Mucosa of descending colon (tissue), 3 donors: ENCODE measurements around the gene TAS2R20. TPM values are rescaled to one million over a fixed set of nuclear protein-coding genes. Genes with fewer than 3 reads are reported as not detected.

Experiments used
- ATAC-seq: fragments of 200-7000 bp; cut with Tn5 transposase; one replicate; pipeline ENCODE4 v1.9.1; 2020; ENCODE audit warnings: mild to moderate bottlenecking, moderate library complexity
- DNase-seq, 3 donors: peaks; one replicate each; pipeline ENCODE4 v3.0.0-alpha.2; 2020
- H3K36me3 ChIP-seq: fragments of 200-600 bp; one replicate; pipeline ENCODE4 v1.8.0; 2021; ENCODE audit warnings: low read depth, mild to moderate bottlenecking
- H3K4me1 ChIP-seq: fragments of 200-600 bp; one replicate; pipeline ENCODE4 v1.8.0; 2021; ENCODE audit warnings: low read depth, mild to moderate bottlenecking
- H3K4me3 ChIP-seq: fragments of 200-600 bp; one replicate; pipeline ENCODE4 v1.8.0; 2021; ENCODE audit warnings: mild to moderate bottlenecking
- H3K9me3 ChIP-seq: fragments of 200-600 bp; one replicate; pipeline ENCODE4 v1.8.0; 2021; ENCODE audit warnings: mild to moderate bottlenecking
- intact Hi-C, 2 donors: fragments of 100-400 bp; cut with DNase I in 1 of 2; cut with micrococcal nuclease in 1 of 2; formaldehyde crosslinking; loops; one replicate each; pipeline versions ENCODE4 v1.11.0 to v1.11.1; 2022; cut with DNase I, micrococcal nuclease
- total RNA-seq, 3 donors: library from RNA; stranded (reverse); fragmentation: NEBNext Ultra II Directional in 2 of 3; extraction: Animal tissue kit (Norgen Biotek cat#: 25700) in 2 of 3; gene quantifications; one replicate each; pipeline versions ENCODE4 v1.2.1 to v1.2.4, GENCODE V29; 2021 to 2023
- TF ChIP-seq, protein P1 (sequence below): fragments of 200-600 bp; IDR thresholded peaks from one replicate; pipeline ENCODE4 v1.8.0; 2022; ENCODE audit warnings: antibody characterized with exemption, mild to moderate bottlenecking
- donor health status: DM: no; HTN: no; CAD: no; lungs with moderate emphysema.
- donor health status: DM: no; HTN: no; CAD: no.
- donor health status: DM: no; HTN: yes; CAD: no.

Gene TAS2R20
- total RNA-seq, 3 donors from 2014 or later: 1.6 to 3.9 (median 1.7) TPM

DNA sequence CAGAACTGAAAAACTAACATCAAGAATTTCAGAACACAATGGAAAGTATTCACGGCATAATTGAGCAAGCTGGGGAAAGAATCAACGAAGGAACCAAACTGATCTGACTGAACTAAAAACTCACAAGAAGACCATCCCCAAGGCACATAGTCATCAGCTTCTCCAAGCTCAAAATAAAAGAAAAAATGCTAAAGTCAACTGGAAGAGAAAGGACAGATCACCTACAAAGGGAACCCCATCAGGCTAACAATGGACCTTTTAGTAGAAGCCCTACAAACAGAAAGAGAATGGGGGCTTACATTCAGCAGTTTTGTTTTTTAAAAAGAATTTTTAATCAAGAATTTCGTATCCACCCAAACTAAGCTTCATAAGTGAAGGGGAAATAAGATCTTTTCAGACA is 23.1 kb downstream of the TAS2R20 start:
- intact Hi-C loops: no loop called here
- DNase-seq: no peak

DNA sequence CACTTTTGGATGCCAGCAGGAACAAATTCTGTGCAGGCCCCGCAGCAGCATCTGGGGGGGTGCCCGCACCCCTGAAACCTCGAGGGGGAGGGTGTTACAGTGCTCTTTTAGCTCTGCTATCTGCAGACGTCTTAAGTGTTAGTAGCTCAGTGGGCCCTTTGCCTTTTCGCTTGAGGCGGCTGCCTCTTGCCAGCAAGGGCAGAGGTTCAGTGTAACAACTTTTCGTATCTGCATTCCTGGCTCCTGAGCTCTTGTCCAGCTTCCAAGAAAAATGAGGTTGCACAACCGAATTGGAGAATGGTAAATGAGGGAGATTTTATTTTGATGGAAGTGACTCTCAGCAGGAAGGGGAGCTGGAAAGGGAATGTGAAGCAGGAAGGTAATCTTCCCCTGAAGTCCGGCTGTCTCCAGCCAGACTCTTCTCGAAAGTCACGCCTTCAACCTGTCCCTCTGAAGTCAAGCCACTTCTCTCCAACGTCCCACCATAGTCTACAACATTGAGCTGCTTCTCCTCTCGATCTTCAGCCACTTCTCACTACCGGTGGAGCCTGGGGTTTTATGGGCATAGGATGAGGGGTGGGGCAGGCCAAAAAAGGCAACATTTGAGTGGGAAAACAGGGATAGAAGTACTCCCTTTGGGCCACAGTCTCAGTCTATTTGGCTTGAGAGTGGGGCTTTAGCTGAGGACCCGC is 29.2 kb downstream of the TAS2R20 start:
- DNase-seq: no peak

More for the DNA sequence above, 23.1 kb downstream of the TAS2R20 start:
- Histone ChIP-seq H3K36me3 (no peaks in the 10 kb centered on the region), H3K4me3 (no peak overlapping the region), H3K4me1 (no peaks in the 10 kb centered on the region), H3K9me3 (no peaks in the 10 kb centered on the region)
- ATAC-seq: no peak
- TF ChIP-seq, protein P1, sequence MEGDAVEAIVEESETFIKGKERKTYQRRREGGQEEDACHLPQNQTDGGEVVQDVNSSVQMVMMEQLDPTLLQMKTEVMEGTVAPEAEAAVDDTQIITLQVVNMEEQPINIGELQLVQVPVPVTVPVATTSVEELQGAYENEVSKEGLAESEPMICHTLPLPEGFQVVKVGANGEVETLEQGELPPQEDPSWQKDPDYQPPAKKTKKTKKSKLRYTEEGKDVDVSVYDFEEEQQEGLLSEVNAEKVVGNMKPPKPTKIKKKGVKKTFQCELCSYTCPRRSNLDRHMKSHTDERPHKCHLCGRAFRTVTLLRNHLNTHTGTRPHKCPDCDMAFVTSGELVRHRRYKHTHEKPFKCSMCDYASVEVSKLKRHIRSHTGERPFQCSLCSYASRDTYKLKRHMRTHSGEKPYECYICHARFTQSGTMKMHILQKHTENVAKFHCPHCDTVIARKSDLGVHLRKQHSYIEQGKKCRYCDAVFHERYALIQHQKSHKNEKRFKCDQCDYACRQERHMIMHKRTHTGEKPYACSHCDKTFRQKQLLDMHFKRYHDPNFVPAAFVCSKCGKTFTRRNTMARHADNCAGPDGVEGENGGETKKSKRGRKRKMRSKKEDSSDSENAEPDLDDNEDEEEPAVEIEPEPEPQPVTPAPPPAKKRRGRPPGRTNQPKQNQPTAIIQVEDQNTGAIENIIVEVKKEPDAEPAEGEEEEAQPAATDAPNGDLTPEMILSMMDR: no peak

DNA sequence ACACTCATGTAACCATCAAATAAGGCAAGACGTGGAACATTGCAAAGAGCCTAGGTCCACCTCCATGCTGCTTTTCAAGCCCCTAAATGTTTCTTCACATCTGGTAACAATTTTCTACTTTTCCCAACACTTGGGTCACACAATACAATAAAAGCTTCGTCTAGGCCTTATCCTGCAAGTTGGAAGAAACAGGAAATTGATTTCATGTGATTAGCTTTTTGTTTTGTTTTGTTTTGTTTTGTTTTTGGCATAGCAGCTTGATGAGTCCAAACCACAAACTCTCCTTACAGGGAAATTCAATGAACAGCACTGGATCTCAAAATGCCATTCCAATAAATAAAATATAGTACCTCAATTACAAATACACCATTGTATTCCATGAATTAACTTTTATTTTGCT is 30.7 kb downstream of the TAS2R20 start:
- ATAC-seq: no peak
- Histone ChIP-seq H3K4me1 (no peaks in the 10 kb centered on the region), H3K9me3 (no peaks in the 10 kb centered on the region), H3K4me3 (no peak overlapping the region), H3K36me3 (no peaks in the 10 kb centered on the region)
- TF ChIP-seq, protein P1: no peak
- intact Hi-C loops: no loop called here
- DNase-seq: no peak

More for the DNA sequence above, 29.2 kb downstream of the TAS2R20 start:
- Histone ChIP-seq H3K4me3 (no peak overlapping the region), H3K36me3 (no peaks in the 10 kb centered on the region), H3K9me3 (no peaks in the 10 kb centered on the region), H3K4me1 (no peaks in the 10 kb centered on the region)
- no peak for ATAC-seq
- TF ChIP-seq, protein P1: no peak
- intact Hi-C loops: no loop called here

DNA sequence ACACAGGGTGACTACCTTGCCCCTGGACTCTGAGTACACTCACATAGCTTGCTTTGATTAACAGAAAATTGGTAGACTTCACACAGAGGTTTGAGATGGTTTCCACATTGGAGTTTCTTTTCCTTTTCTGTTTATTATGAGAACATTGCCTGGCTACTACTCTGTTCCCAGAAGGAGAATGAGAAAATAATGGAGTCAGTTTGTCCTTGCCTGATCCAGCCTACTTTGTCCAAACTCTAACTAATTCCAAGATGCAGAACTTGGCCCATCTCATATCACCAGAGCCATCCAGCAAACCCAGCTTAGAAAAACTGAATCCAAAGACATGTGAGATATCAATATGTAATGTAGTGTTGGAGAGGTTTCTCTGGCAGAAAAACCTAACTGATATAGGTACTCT is 31.8 kb downstream of the TAS2R20 start:
- DNase-seq (no peak), ATAC-seq (no peak)
- Histone ChIP-seq H3K4me1 (no peaks in the 10 kb centered on the region), H3K36me3 (no peaks in the 10 kb centered on the region), H3K4me3 (no peak overlapping the region), H3K9me3 (no peaks in the 10 kb centered on the region)
- intact Hi-C loops: no loop called here
- TF ChIP-seq, protein P1: no peak

DNA sequence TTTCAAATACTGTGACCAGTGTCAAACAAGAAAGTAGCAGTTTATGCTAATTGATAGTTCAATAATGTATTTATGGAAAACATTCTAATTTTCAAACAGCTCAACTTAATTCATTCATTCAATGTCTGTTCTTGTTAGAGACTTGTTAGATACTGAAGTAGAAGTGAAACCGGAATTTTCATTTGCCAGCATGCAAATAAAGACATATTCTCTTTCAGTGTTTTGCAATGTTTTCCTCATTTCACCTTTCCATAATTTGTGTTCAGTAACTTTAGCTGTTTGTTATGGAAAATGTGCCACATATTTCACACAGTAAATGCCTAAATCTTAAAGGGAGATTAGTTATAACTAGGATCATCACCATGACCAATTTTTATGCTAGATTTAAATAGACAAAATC is 32.6 kb downstream of the TAS2R20 start:
- Histone ChIP-seq H3K9me3 (no peaks in the 10 kb centered on the region), H3K4me3 (no peak overlapping the region), H3K36me3 (no peaks in the 10 kb centered on the region), H3K4me1 (no peaks in the 10 kb centered on the region)
- intact Hi-C loops: no loop called here
- TF ChIP-seq, protein P1: no peak
- ATAC-seq (no peak), DNase-seq (no peak)
